Gastrocnemius medialis (tissue), 4 donors: ENCODE results near the gene LAMB1. TPM values are rescaled to one million over a fixed set of nuclear protein-coding genes. Genes with fewer than 3 reads are reported as not detected.

ENCODE experiments used
- ATAC-seq, 2 donors: fragments of 150-250 bp; one replicate each; pipeline ENCODE4 v1.9.1; 2016
- DNase-seq, 2 donors: peaks; one replicate each; pipeline ENCODE4 v3.0.0-alpha.2; 2019
- H3K27ac ChIP-seq, 4 donors: fragments of 200-600 bp; sonication (generic); 1 replicate in 1 of 4; 2 replicates in 3 of 4; pipeline ENCODE4 v1.5.1; 2016 to 2018; ENCODE audit warnings: mild to moderate bottlenecking in 2 of 4, moderate library complexity in 1 of 4
- H3K27me3 ChIP-seq, 3 donors: fragments of 200-600 bp; sonication (generic) in 2 of 3; 1 replicate in 1 of 3; 2 replicates in 2 of 3; pipeline versions ENCODE4 v1.5.1 to v1.6.0; 2016 to 2019; ENCODE audit warnings: mild to moderate bottlenecking in 1 of 3, moderate library complexity in 1 of 3
- H3K36me3 ChIP-seq, 2 donors: fragments of 200-600 bp; sonication (generic) in 1 of 2; one replicate each; pipeline ENCODE4 v1.5.1; 2017 to 2018
- H3K4me1 ChIP-seq, 2 donors: fragments of 200-600 bp; sonication (generic) in 1 of 2; one replicate each; pipeline ENCODE4 v1.5.1; 2016 to 2017; ENCODE audit warnings: mild to moderate bottlenecking in 2 of 2
- H3K4me3 ChIP-seq, 4 donors: fragments of 200-600 bp; sonication (generic) in 3 of 4; 1 replicate in 1 of 4; 2 replicates in 3 of 4; pipeline ENCODE4 v1.5.1; 2016 to 2019; ENCODE audit warnings: mild to moderate bottlenecking in 2 of 4
- H3K9me3 ChIP-seq, 3 donors: fragments of 200-600 bp; sonication (generic) in 2 of 3; 1 replicate in 1 of 3; 2 replicates in 2 of 3; pipeline ENCODE4 v1.5.1; 2016 to 2019
- CTCF ChIP-seq, 5 experiments: fragments of 450-650 bp in 3 of 5; fragments of 200-600 bp in 2 of 5; sonication (generic) in 2 of 5; IDR thresholded peaks in 4 of 5; conservative IDR thresholded peaks in 1 of 5; 1 replicate in 4 of 5; 2 replicates in 1 of 5; pipeline ENCODE4 v1.5.1; 2016 to 2019; ENCODE audit warnings: antibody characterized with exemption in 5 of 5, mild to moderate bottlenecking in 3 of 5, moderate library complexity in 3 of 5
- POLR2A ChIP-seq, 2 donors: fragments of 450-650 bp; IDR thresholded peaks; one replicate each; pipeline ENCODE4 v1.6.1; 2017; ENCODE audit warnings: antibody characterized with exemption in 2 of 2, mild to moderate bottlenecking in 2 of 2, moderate library complexity in 2 of 2
- in situ Hi-C, 4 donors: fragments of 200-750 bp; cut with MboI; loops; one replicate each; pipeline versions ENCODE4 v1.15.0 to v1.8.0; 2017; ENCODE audit warnings: low sequenced_read_pairs in 4 of 4
- intact Hi-C: fragments of 100-400 bp; cut with DNase I; formaldehyde crosslinking; loops from one replicate; pipeline ENCODE4 v1.15.1; 2023; ENCODE audit warnings: low total_unique reads
- total RNA-seq, 4 donors: library from RNA; depleted of rRNA; stranded (reverse); fragments of >200 nt; gene quantifications; one replicate each; pipeline versions ENCODE4 v1.1.0 to v1.2.3, GENCODE V29; 2016

The LAMB1 gene
- total RNA-seq, 4 donors from 2014 or later, result 14.5 to 56.6 (median 29.8) TPM

DNA sequence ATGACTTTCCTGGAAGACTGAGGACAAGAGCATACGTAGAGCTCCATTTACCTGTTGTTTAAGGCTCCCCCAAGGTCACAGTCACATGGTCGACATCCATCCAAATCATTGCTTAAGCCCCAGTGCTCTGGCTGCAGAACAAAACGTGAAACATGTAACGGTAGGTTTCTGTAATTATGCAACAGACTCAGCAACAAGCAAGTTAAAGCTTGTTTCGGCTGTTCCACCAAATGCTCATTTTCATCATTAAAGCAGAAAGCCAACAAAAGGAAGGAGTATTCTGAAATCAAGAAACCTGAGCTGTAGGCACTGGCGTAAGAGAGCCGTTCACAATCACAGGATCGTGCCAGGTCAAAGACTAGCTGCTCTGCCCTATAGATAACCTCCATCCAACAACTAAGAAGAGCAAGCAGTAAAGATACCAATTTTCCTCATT is 30.0 kb downstream of the LAMB1 start:
- no peaks in the 10 kb centered on the region for H3K27me3 ChIP-seq
- ATAC-seq (peak; percentile 37 to 55), DNase-seq (peak in 1 of 2 donors; percentile 48)
- peaks cover 11 to 23% of the 10 kb centered on the region in 2 donors for H3K4me1 ChIP-seq
- TF ChIP-seq POLR2A (IDR thresholded peaks at IDR 0.05), result no peak
- no peak for TF ChIP-seq CTCF (IDR thresholded peaks at IDR 0.05 in 4 of 5, conservative IDR thresholded peaks at IDR 0.05 in 1 of 5)
- H3K9me3 ChIP-seq, result no peaks in the 10 kb centered on the region
- no peak overlapping the region for H3K4me3 ChIP-seq
- intact Hi-C loops (loop anchor here (10.0 kb wide), 1 partner anchor 78 kb away; the partner anchor contains the start of gene DLD), in situ Hi-C loops (no loop called here)
- H3K27ac ChIP-seq, result peak overlapping the region; percentile 49 to 61 (median 54)
- no peaks in the 10 kb centered on the region for H3K36me3 ChIP-seq

DNA sequence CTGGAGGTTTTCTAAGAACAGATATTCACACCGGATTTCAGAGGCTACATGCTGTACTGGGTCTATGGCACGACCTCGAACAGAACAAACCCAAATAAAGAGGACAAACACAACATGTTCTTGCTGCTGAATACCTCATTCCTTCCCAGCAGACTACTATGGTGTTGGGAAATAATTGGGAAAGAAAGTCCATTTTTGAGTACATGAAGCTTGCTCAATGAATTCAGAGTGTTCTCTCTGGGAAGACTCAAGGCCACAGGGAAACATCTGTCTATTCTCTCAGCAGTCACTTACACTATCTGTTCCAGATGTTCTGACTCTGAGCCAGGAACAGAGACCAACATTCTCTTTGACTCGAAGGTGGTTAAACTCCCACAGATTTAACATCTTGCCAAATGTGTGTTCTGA is 30.9 kb downstream of the LAMB1 start:
- in situ Hi-C loops (no loop called here), intact Hi-C loops (loop anchor here (10.0 kb wide), 1 partner anchor 77 kb away; the partner anchor contains the start of gene DLD)
- peak; percentile 90 for ATAC-seq
- Histone ChIP-seq H3K27ac (peak overlapping the region; percentile 49 to 71 (median 65)), H3K4me1 (peaks cover 11 to 23% of the 10 kb centered on the region in 2 donors), H3K9me3 (no peaks in the 10 kb centered on the region), H3K4me3 (no peak overlapping the region), H3K36me3 (no peaks in the 10 kb centered on the region), H3K27me3 (no peaks in the 10 kb centered on the region)
- TF ChIP-seq CTCF (IDR thresholded peaks at IDR 0.05 in 4 of 5, conservative IDR thresholded peaks at IDR 0.05 in 1 of 5) (no peak), POLR2A (IDR thresholded peaks at IDR 0.05) (no peak)
- DNase-seq, result peak; percentile 50 to 54

- Histone ChIP-seq H3K4me1 (peaks cover 13 to 26% of the 10 kb centered on the region in 2 donors), H3K36me3 (no peaks in the 10 kb centered on the region), H3K27me3 (no peaks in the 10 kb centered on the region), H3K9me3 (no peaks in the 10 kb centered on the region), H3K27ac (peak overlapping the region; percentile 69 to 75 (median 72)), H3K4me3 (no peak overlapping the region)
- intact Hi-C loops, result loop anchor here (10.0 kb wide), 1 partner anchor 77 kb away; the partner anchor contains the start of gene DLD
- ATAC-seq, result peak in 1 of 2 donors; percentile 41
- no peak for DNase-seq
- no peak for TF ChIP-seq CTCF (IDR thresholded peaks at IDR 0.05 in 4 of 5, conservative IDR thresholded peaks at IDR 0.05 in 1 of 5)
- TF ChIP-seq POLR2A (IDR thresholded peaks at IDR 0.05), result no peak
- in situ Hi-C loops, result no loop called here
Measured at GRCh38 chr7:107971613-107972012, 31.3 kb downstream of the LAMB1 start.

- ATAC-seq (no peak), DNase-seq (no peak)
- Histone ChIP-seq H3K27me3 (no peaks in the 10 kb centered on the region), H3K4me3 (no peak overlapping the region), H3K27ac (peak overlapping the region; percentile 69 to 75 (median 72)), H3K4me1 (peaks cover 15 to 31% of the 10 kb centered on the region in 2 donors), H3K36me3 (no peaks in the 10 kb centered on the region), H3K9me3 (no peaks in the 10 kb centered on the region)
- intact Hi-C loops, result loop anchor here (10.0 kb wide), 1 partner anchor 76 kb away; the partner anchor contains the start of gene DLD
- no peak for TF ChIP-seq CTCF (IDR thresholded peaks at IDR 0.05 in 4 of 5, conservative IDR thresholded peaks at IDR 0.05 in 1 of 5)
- TF ChIP-seq POLR2A (IDR thresholded peaks at IDR 0.05), result no peak
- in situ Hi-C loops, result no loop called here
Measured at GRCh38 chr7:107971100-107971499, 31.9 kb downstream of the LAMB1 start.
